PC-9 (cell line): ENCODE measurements around the gene TTBK2. TPM values are rescaled to one million over a fixed set of nuclear protein-coding genes. Genes with fewer than 3 reads are reported as not detected.

Source experiments
- BruUV-seq: library from RNA; stranded (reverse); fragments of 400-500 nt; replicated peaks from 2 replicates; lab custom pipeline; 2021; lab: Mats Ljungman, UMichigan
- CTCF ChIA-PET: fragments of 300-600 bp; sonication (Branson Sonifier 250); formaldehyde crosslinking; loops from one replicate; lab custom pipeline; 2022; ENCODE audit warnings: antibody characterized with exemption; lab: Charles Lee
- POLR2A ChIA-PET: fragments of 300-600 bp; sonication (Branson Sonifier 250); formaldehyde crosslinking; loops from one replicate; lab custom pipeline; 2022; ENCODE audit warnings: antibody characterized with exemption; ENCODE audit not compliant: unreplicated experiment; lab: Charles Lee
- DNase-seq, 2 experiments: peaks; one replicate each; pipeline versions ENCODE4 v3.0.0 to v3.0.0-alpha.2; 2015 to 2022; ENCODE audit warnings: mixed read lengths in 1 of 2
- H2AFZ ChIP-seq: fragments of 200-600 bp; sonication (generic); 2 replicates; pipeline ENCODE4 v1.8.1; 2017; ENCODE audit warnings: antibody characterized with exemption
- H3F3A ChIP-seq: fragments of 200-600 bp; sonication (generic); 2 replicates; pipeline ENCODE4 v1.8.1; 2017; ENCODE audit warnings: antibody characterized with exemption, mild to moderate bottlenecking, low read depth; ENCODE audit not compliant: insufficient read depth
- H3K27ac ChIP-seq: fragments of 200-600 bp; sonication (generic); 2 replicates; pipeline ENCODE4 v1.6.1; 2016; ENCODE audit warnings: mixed run types
- H3K27me3 ChIP-seq: fragments of 200-600 bp; sonication (generic); 2 replicates; pipeline ENCODE4 v1.6.1; 2016; ENCODE audit warnings: low read depth, mixed run types; ENCODE audit not compliant: insufficient read depth
- H3K36me3 ChIP-seq: fragments of 200-600 bp; sonication (generic); 2 replicates; pipeline ENCODE4 v1.6.1; 2016; ENCODE audit warnings: low read depth, mixed run types
- H3K4me1 ChIP-seq: fragments of 200-600 bp; sonication (generic); replicated peaks from 2 replicates; pipeline ENCODE4 v1.6.1; 2016; ENCODE audit warnings: mixed run types; ENCODE audit not compliant: insufficient read depth
- H3K4me2 ChIP-seq: fragments of 200-600 bp; sonication (generic); 2 replicates; pipeline ENCODE4 v1.6.1; 2017; ENCODE audit warnings: mixed run types
- H3K4me3 ChIP-seq: fragments of 200-600 bp; sonication (generic); 2 replicates; pipeline ENCODE4 v1.6.1; 2016; ENCODE audit warnings: mixed run types
- H3K79me2 ChIP-seq: fragments of 200-600 bp; sonication (generic); 2 replicates; pipeline ENCODE4 v1.6.1; 2017; ENCODE audit warnings: low read depth, mixed run types
- H3K9me2 ChIP-seq: fragments of 200-600 bp; sonication (generic); 2 replicates; pipeline ENCODE4 v1.8.1; 2017; ENCODE audit warnings: mild to moderate bottlenecking; ENCODE audit not compliant: insufficient read depth
- H3K9me3 ChIP-seq: fragments of 200-600 bp; sonication (generic); 2 replicates; pipeline ENCODE4 v1.8.1; 2016; ENCODE audit warnings: low read depth; ENCODE audit not compliant: insufficient read depth
- H4K20me1 ChIP-seq: fragments of 200-600 bp; sonication (generic); 2 replicates; pipeline ENCODE4 v1.8.1; 2017; ENCODE audit not compliant: insufficient read depth
- CTCF ChIP-seq: fragments of 200-600 bp; sonication (generic); conservative IDR thresholded peaks from 2 replicates; pipeline ENCODE4 v1.6.1; 2017; ENCODE audit warnings: mixed run types, antibody characterized with exemption, mild to moderate bottlenecking, moderate library complexity
- EZH2 ChIP-seq: fragments of 200-600 bp; sonication (generic); IDR thresholded peaks from 2 replicates; pipeline ENCODE4 v1.8.0; 2017; ENCODE audit warnings: antibody characterized with exemption, low read depth
- intact Hi-C: fragments of 100-400 bp; cut with micrococcal nuclease; formaldehyde crosslinking; loops from one replicate; pipeline ENCODE4 v1.10.0; 2022; ENCODE audit not compliant: unreplicated experiment
- total RNA-seq: library from RNA; stranded (reverse); gene quantifications from 2 replicates; pipeline ENCODE4 v1.2.3, GENCODE V29; 2021

Gene TTBK2
- total RNA-seq, 1 experiment from 2014 or later, result 22.6 TPM

- Histone ChIP-seq H3K27ac (no peak overlapping the region), H2AFZ (no peak overlapping the region), H3K4me2 (no peak overlapping the region), H3K9me3 (no peaks in the 10 kb centered on the region), H3K4me1 (peaks cover 13% of the 10 kb centered on the region; the same call in 1 of the 2 replicates), H3K4me3 (no peak overlapping the region), H3K36me3 (no peaks in the 10 kb centered on the region), H3K27me3 (no peaks in the 10 kb centered on the region), H3F3A (peaks cover 10% of the 10 kb centered on the region), H3K9me2 (no peaks in the 10 kb centered on the region), H4K20me1 (no peaks in the 10 kb centered on the region), H3K79me2 (no peaks in the 10 kb centered on the region)
- BruUV-seq, result no TSS peak
- TF ChIP-seq CTCF (no peak), EZH2 (no peak)
- intact Hi-C loops, result no loop called here
- DNase-seq, result no peak
- CTCF ChIA-PET, result no interaction called here
- POLR2A ChIA-PET, result no interaction called here
Observed at GRCh38 chr15:42724276-42724675, 196.3 kb downstream of the TTBK2 start.

GRCh38 chr15:42723068-42723467, 197.5 kb downstream of the TTBK2 start:
- TF ChIP-seq EZH2, result no peak
- TF ChIP-seq CTCF, result peak; percentile 43
- no peaks in the 10 kb centered on the region for H3K9me3 ChIP-seq
- no peaks in the 10 kb centered on the region for H3K79me2 ChIP-seq
- ChIA-PET CTCF (interaction anchor here (0.5 kb wide), 1 partner anchor 471 kb away, joined by 3 read pairs; no protein-coding TSS in a partner anchor), POLR2A (no interaction called here)
- no peaks in the 10 kb centered on the region for H3K9me2 ChIP-seq
- H3K4me1 ChIP-seq, result peaks cover 14% of the 10 kb centered on the region; the same call in 1 of the 2 replicates
- no peak for DNase-seq
- no peak overlapping the region for H3K4me3 ChIP-seq
- intact Hi-C loops, result no loop called here
- no TSS peak for BruUV-seq
- H3K27ac ChIP-seq, result no peak overlapping the region
- no peak overlapping the region for H2AFZ ChIP-seq
- no peaks in the 10 kb centered on the region for H4K20me1 ChIP-seq
- H3K4me2 ChIP-seq, result no peak overlapping the region
- H3K27me3 ChIP-seq, result no peaks in the 10 kb centered on the region
- H3F3A ChIP-seq, result peaks cover 10% of the 10 kb centered on the region
- H3K36me3 ChIP-seq, result no peaks in the 10 kb centered on the region

- H3K9me2 ChIP-seq, result no peaks in the 10 kb centered on the region
- no peak overlapping the region for H3K4me2 ChIP-seq
- no peak overlapping the region for H3K4me3 ChIP-seq
- H3K79me2 ChIP-seq, result no peaks in the 10 kb centered on the region
- TF ChIP-seq EZH2 (no peak), CTCF (no peak)
- intact Hi-C loops, result no loop called here
- BruUV-seq, result no TSS peak
- peaks cover 14% of the 10 kb centered on the region; the same call in 1 of the 2 replicates for H3K4me1 ChIP-seq
- CTCF ChIA-PET, result interaction anchor here (0.5 to 0.8 kb wide), 2 partner anchors 16 to 1503 kb away, joined by 3 read pairs; no protein-coding TSS in a partner anchor
- H4K20me1 ChIP-seq, result no peaks in the 10 kb centered on the region
- no peak for DNase-seq
- peaks cover 10% of the 10 kb centered on the region for H3F3A ChIP-seq
- no peaks in the 10 kb centered on the region for H3K27me3 ChIP-seq
- POLR2A ChIA-PET, result no interaction called here
- H3K36me3 ChIP-seq, result no peaks in the 10 kb centered on the region
- no peak overlapping the region for H3K27ac ChIP-seq
- no peak overlapping the region for H2AFZ ChIP-seq
- H3K9me3 ChIP-seq, result no peaks in the 10 kb centered on the region
Observed at GRCh38 chr15:42721916-42722315, 198.7 kb downstream of the TTBK2 start.
